HG02588 (cell line): ENCODE data around the gene PRPF4.
"Not testable (repeated sequence)": the region's sequence is repeated elsewhere in the genome, so short reads cannot be mapped to it uniquely, and the experiment has no call there.

ENCODE experiments used
- ATAC-seq: cut with Tn5 transposase; IDR thresholded peaks from one replicate; pipeline ENCODE4 v1.9.1; 2021; ENCODE audit warnings: mild to moderate bottlenecking, moderate library complexity; ENCODE audit not compliant: unreplicated experiment

Gene PRPF4

GRCh38 chr9:113267911-113268566 lies 7.4 kb upstream of the PRPF4 start:
- no peak for ATAC-seq

- ATAC-seq: no peak
Observed at GRCh38 chr9:113269355-113269754, 6.1 kb upstream of the PRPF4 start.

- ATAC-seq: no peak
Observed at GRCh38 chr9:113269871-113270270, 5.6 kb upstream of the PRPF4 start.

- peak; percentile 4 for ATAC-seq
Observed at GRCh38 chr9:113274474-113275156, 843 bp upstream of the PRPF4 start.

GRCh38 chr9:113278840-113279239 lies 3.4 kb downstream of the PRPF4 start:
- ATAC-seq: no peak

- no peak for ATAC-seq
Observed at GRCh38 chr9:113281356-113281755, 5.9 kb downstream of the PRPF4 start.

- no peak for ATAC-seq
Observed at GRCh38 chr9:113289091-113289490, 13.6 kb downstream of the PRPF4 start.

- no peak for ATAC-seq
Observed at GRCh38 chr9:113290052-113290607, 14.7 kb downstream of the PRPF4 start.

- no peak for ATAC-seq
Observed at GRCh38 chr9:113293285-113293878, 17.9 kb downstream of the PRPF4 start.

- ATAC-seq: not testable (repeated sequence)
Observed at GRCh38 chr9:113296247-113296646, 20.8 kb downstream of the PRPF4 start.

GRCh38 chr9:113296796-113297558 lies 21.5 kb downstream of the PRPF4 start:
- no peak for ATAC-seq

- ATAC-seq: no peak
Observed at GRCh38 chr9:113298311-113298710, 22.9 kb downstream of the PRPF4 start.

- no peak for ATAC-seq
Observed at GRCh38 chr9:113298924-113299770, 23.7 kb downstream of the PRPF4 start.

- no peak for ATAC-seq
Observed at GRCh38 chr9:113299800-113300292, 24.4 kb downstream of the PRPF4 start.

GRCh38 chr9:113301548-113301947 lies 26.1 kb downstream of the PRPF4 start:
- ATAC-seq: no peak

GRCh38 chr9:113302792-113303418 lies 27.4 kb downstream of the PRPF4 start, which contains the start of gene RNF183:
Gene RNF183, minus strand, starts transcription at chr9:113303376. Its CDS starts 5,192 bp downstream, at chr9:113298184.
- ATAC-seq: no peak

- no peak for ATAC-seq
Observed at GRCh38 chr9:113306566-113306965, 31.1 kb downstream of the PRPF4 start.

- no peak for ATAC-seq
Observed at GRCh38 chr9:113307396-113307975, 32.0 kb downstream of the PRPF4 start.

GRCh38 chr9:113309204-113309813 lies 33.9 kb downstream of the PRPF4 start:
- ATAC-seq: no peak
